Measurements from ENCODE around the gene SLC16A7. TPM values are rescaled to one million over a fixed set of nuclear protein-coding genes. Genes with fewer than 3 reads are reported as not detected.

The SLC16A7 gene
- total and polyA plus RNA-seq, 2 of the 8 experiments (the other 6 are each of a cell fraction or from before 2014, with no cell fraction given), result 0.74 to 4.3 TPM

DNA sequence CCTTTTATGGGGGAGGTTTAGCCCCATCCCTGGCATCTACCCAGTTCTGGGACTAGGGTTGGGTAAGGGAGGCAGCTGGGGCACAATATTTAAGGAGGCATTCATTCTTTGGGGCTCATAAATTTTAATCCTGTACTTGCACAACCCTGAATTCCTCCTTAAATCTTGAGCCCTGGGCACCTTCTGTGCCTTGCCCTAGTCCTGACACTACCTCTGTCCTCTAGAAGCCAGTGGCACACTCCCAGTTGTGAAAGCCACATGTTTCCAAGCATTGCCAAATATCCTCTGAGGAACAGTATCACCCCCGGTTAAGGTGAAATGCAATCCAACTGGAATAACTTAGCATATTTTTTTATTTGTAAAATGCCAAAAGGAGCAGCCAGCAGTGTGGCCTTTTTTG, 36.6 kb downstream of the SLC16A7 start:
- no peak overlapping the region for H3K56ac ChIP-seq (replicated peaks; ENCODE audit: insufficient read length, low read depth, low read length)
- H3K9ac ChIP-seq (replicated peaks in 1 of 4; ENCODE audit: extremely low read depth in 1 of 4, low read depth in 3 of 4, low read length in 3 of 4), result no peak overlapping the region
- no peak overlapping the region for H2BK12ac ChIP-seq (ENCODE audit: low read depth, low read length)
- no peak overlapping the region for H4K8ac ChIP-seq (ENCODE audit: extremely low read depth, insufficient read depth, low read length)
- WGBS, 2 experiments (ENCODE audit: extremely low coverage in 1 of 2, insufficient coverage in 1 of 2, insufficient read length in 1 of 2, insufficient replicate concordance in 2 of 2, low coverage in 1 of 2, low lambda C conversion rate in 2 of 2, missing lambda C conversion rate in 1 of 2), result 91% methylated on average over 1 of the region's 1 CpG; no CpG with 5 or more reads in 1 of the 2 experiments
- no peak overlapping the region for H2BK5ac ChIP-seq (ENCODE audit: low read depth, low read length)
- H3K18ac ChIP-seq (ENCODE audit: extremely low read depth, low read length), result no peak overlapping the region
- DNase-seq (ENCODE audit: low read depth in 1 of 2, low spot score in 2 of 2) (no peak), FAIRE-seq (no peak)
- no peak overlapping the region for H3K4me2 ChIP-seq (ENCODE audit: insufficient read depth in 1 of 2, low read depth in 2 of 2, low read length in 2 of 2)
- no peak overlapping the region for H4K91ac ChIP-seq (replicated peaks; ENCODE audit: insufficient read length, low read length)
- CTCF ChIA-PET (ENCODE audit: partially characterized antibody), result interaction anchor here (1.0 kb wide), 2 partner anchors 12 to 19 kb away, joined by 3 to 4 read pairs; no protein-coding TSS in a partner anchor
- H3K23me2 ChIP-seq (ENCODE audit: low read depth, low read length), result no peaks in the 10 kb centered on the region; the same call in 1 of the 2 replicates
- H2BK15ac ChIP-seq (ENCODE audit: low read length), result no peak overlapping the region
- H3K9me3 ChIP-seq (ENCODE audit: insufficient read depth in 2 of 2, low read depth in 1 of 2, low read length in 1 of 2), result no peaks in the 10 kb centered on the region
- no peaks in the 10 kb centered on the region for H4K20me1 ChIP-seq (replicated peaks in 1 of 2; ENCODE audit: control insufficient read depth in 1 of 2, insufficient read depth in 2 of 2, low read length in 2 of 2)
- no peak overlapping the region for H3K27ac ChIP-seq (ENCODE audit: low read depth, low read length)
- H2AK5ac ChIP-seq (ENCODE audit: low read depth, low read length), result no peak overlapping the region
- no peak overlapping the region for H3K4me3 ChIP-seq (ENCODE audit: extremely low read depth in 1 of 4, insufficient read depth in 2 of 4, low read depth in 3 of 4, low read length in 4 of 4)
- no peaks in the 10 kb centered on the region for H3K4me1 ChIP-seq (replicated peaks in 1 of 4; ENCODE audit: control insufficient read depth in 3 of 4, insufficient read depth in 4 of 4, low read length in 3 of 4)
- H3K4ac ChIP-seq (replicated peaks; ENCODE audit: insufficient read length, low read depth, low read length), result no peak overlapping the region
- no peaks in the 10 kb centered on the region for H3K36me3 ChIP-seq (ENCODE audit: control insufficient read depth in 2 of 4, insufficient read depth in 4 of 4, low read length in 3 of 4)
- no peak overlapping the region for H3K23ac ChIP-seq (ENCODE audit: insufficient read length)
- no peaks in the 10 kb centered on the region for H3K79me1 ChIP-seq (ENCODE audit: low read depth, low read length)
- no peaks in the 10 kb centered on the region for H3K27me3 ChIP-seq (replicated peaks in 1 of 4; ENCODE audit: control insufficient read depth in 3 of 4, extremely low read depth in 1 of 4, insufficient read depth in 3 of 4, low read length in 3 of 4)
- H4K5ac ChIP-seq (ENCODE audit: insufficient read length, low read depth, low read length), result no peak overlapping the region
- no peak overlapping the region for H2AFZ ChIP-seq (ENCODE audit: low read length)
- H3K79me2 ChIP-seq (ENCODE audit: control insufficient read depth in 1 of 2, insufficient read depth in 2 of 2, low read length in 2 of 2), result no peaks in the 10 kb centered on the region
- H2BK120ac ChIP-seq (replicated peaks; ENCODE audit: low read depth, low read length), result no peak overlapping the region
- POLR2A ChIA-PET (ENCODE audit: partially characterized antibody), result no interaction called here
- no peak overlapping the region for H2BK20ac ChIP-seq (ENCODE audit: low read length)
- no peak overlapping the region for H3K14ac ChIP-seq (ENCODE audit: insufficient read length)
- TF ChIP-seq TEAD4 (IDR thresholded peaks at IDR 0.05; ENCODE audit: low read depth, low read length) (no peak), ASH2L (IDR thresholded peaks at IDR 0.05; ENCODE audit: low read length) (no peak), SIRT6 (IDR thresholded peaks at IDR 0.05; ENCODE audit: low read length) (no peak), NANOG (IDR thresholded peaks at IDR 0.05; ENCODE audit: insufficient read depth, low read depth, low read length, poor library complexity, severe bottlenecking) (no peak), TAF1 (IDR thresholded peaks at IDR 0.05; ENCODE audit: low read depth, low read length) (no peak), SP1 (IDR thresholded peaks at IDR 0.05; ENCODE audit: low read depth, low read length) (no peak), HDAC2 (IDR thresholded peaks at IDR 0.05; ENCODE audit: borderline replicate concordance in 1 of 2, low read depth in 2 of 2, low read length in 2 of 2) (no peak), RNF2 (IDR thresholded peaks at IDR 0.05; ENCODE audit: borderline replicate concordance, low read depth, low read length, missing control alignments, poor library complexity, severe bottlenecking) (no peak), EGR1 (IDR thresholded peaks at IDR 0.05; ENCODE audit: borderline replicate concordance, low read depth, low read length) (no peak)
- TF ChIP-seq, protein P1, sequence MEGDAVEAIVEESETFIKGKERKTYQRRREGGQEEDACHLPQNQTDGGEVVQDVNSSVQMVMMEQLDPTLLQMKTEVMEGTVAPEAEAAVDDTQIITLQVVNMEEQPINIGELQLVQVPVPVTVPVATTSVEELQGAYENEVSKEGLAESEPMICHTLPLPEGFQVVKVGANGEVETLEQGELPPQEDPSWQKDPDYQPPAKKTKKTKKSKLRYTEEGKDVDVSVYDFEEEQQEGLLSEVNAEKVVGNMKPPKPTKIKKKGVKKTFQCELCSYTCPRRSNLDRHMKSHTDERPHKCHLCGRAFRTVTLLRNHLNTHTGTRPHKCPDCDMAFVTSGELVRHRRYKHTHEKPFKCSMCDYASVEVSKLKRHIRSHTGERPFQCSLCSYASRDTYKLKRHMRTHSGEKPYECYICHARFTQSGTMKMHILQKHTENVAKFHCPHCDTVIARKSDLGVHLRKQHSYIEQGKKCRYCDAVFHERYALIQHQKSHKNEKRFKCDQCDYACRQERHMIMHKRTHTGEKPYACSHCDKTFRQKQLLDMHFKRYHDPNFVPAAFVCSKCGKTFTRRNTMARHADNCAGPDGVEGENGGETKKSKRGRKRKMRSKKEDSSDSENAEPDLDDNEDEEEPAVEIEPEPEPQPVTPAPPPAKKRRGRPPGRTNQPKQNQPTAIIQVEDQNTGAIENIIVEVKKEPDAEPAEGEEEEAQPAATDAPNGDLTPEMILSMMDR (IDR thresholded peaks at IDR 0.05; ENCODE audit: control extremely low read depth in 1 of 3, insufficient read depth in 1 of 3, low read depth in 1 of 3, low read length in 3 of 3), result no peak
- TF ChIP-seq, protein P2, sequence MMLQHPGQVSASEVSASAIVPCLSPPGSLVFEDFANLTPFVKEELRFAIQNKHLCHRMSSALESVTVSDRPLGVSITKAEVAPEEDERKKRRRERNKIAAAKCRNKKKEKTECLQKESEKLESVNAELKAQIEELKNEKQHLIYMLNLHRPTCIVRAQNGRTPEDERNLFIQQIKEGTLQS (IDR thresholded peaks at IDR 0.05; ENCODE audit: insufficient read depth, low read depth, low read length), result no peak

Measured in H1 (cell line).